ENCODE measurements around the gene PITHD1. TPM values are rescaled to one million over a fixed set of nuclear protein-coding genes. Genes with fewer than 3 reads are reported as not detected.

PITHD1 gene
- total RNA-seq, 2 experiments from 2014 or later: 65.8 to 65.9 TPM

DNA sequence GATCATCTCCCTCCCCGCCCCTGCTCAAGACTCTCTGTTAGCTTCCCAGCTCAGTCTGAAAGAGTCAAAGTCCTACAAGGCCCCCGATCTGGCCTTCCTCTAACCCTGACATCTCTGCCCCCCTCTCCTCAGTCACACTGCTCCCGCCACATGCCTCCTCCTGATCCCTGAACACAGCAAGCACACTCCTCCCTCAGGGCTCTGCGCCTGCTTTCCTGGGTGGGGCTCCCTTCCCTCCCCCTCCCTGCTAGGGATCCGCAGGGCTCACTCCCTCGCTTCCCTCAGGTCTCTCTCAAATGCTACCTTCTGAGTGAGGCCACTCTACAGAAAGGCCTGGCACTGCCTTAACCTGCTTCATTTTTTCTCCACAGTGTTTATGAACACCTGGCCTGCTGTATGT is 28.1 kb downstream of the PITHD1 start:
- Mint-ChIP-seq H3K36me3 (ENCODE audit: low read depth) (no peaks in the 10 kb centered on the region), H3K27me3 (no peaks in the 10 kb centered on the region), H3K9me3 (no peaks in the 10 kb centered on the region), H3K4me1 (ENCODE audit: low read depth) (peaks cover 10% of the 10 kb centered on the region), H3K4me3 (no peak overlapping the region), H3K27ac (peak overlapping the region; percentile 5)
- ATAC-seq (no peak), DNase-seq (no peak)
- ChIA-PET POLR2A (interaction anchor here (0.7 to 1.1 kb wide), 4 partner anchors 12 to 64 kb away, joined by 3 to 5 read pairs (median 3); partner anchors contain the start of gene LYPLA2), CTCF (interaction anchor here (1.1 to 6.2 kb wide), 5 partner anchors 8 to 110 kb away, joined by 3 to 33 read pairs (median 6); partner anchors contain the start of gene FUCA1)
- TF ChIP-seq, protein P1, sequence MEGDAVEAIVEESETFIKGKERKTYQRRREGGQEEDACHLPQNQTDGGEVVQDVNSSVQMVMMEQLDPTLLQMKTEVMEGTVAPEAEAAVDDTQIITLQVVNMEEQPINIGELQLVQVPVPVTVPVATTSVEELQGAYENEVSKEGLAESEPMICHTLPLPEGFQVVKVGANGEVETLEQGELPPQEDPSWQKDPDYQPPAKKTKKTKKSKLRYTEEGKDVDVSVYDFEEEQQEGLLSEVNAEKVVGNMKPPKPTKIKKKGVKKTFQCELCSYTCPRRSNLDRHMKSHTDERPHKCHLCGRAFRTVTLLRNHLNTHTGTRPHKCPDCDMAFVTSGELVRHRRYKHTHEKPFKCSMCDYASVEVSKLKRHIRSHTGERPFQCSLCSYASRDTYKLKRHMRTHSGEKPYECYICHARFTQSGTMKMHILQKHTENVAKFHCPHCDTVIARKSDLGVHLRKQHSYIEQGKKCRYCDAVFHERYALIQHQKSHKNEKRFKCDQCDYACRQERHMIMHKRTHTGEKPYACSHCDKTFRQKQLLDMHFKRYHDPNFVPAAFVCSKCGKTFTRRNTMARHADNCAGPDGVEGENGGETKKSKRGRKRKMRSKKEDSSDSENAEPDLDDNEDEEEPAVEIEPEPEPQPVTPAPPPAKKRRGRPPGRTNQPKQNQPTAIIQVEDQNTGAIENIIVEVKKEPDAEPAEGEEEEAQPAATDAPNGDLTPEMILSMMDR (IDR thresholded peaks at IDR 0.05): no peak
- intact Hi-C loops (cut with micrococcal nuclease): no loop called here

DNA sequence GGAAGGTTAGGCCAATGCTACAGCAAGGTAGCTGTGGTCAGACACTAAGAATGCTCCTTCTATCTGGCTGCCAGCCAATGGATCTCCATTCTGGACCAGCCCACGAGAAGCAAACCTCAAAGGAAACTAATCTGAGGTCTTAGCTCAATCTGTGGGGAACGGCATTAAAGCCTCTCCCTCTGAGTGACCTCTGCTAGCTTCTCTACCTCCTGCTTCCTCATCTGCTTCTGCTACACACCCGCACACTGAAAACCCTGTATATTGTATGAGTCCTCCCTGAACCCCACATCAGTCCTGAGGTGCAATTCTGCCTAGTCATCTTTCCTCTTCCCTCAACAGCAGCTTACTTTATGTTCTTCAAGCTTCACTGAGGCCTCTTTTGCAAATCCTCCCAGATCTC is 29.2 kb downstream of the PITHD1 start:
- H3K4me1 Mint-ChIP-seq (ENCODE audit: low read depth): peaks cover 9% of the 10 kb centered on the region
- ChIA-PET POLR2A (interaction anchor here (0.9 to 1.0 kb wide), 2 partner anchors 8 to 45 kb away, joined by 3 read pairs; no protein-coding TSS in a partner anchor), CTCF (interaction anchor here (0.8 to 6.2 kb wide), 6 partner anchors 9 to 109 kb away, joined by 4 to 33 read pairs (median 6); partner anchors contain the start of gene FUCA1)
- no peaks in the 10 kb centered on the region for H3K27me3 Mint-ChIP-seq
- no peak overlapping the region for H3K4me3 Mint-ChIP-seq
- no peaks in the 10 kb centered on the region for H3K9me3 Mint-ChIP-seq
- DNase-seq (no peak), ATAC-seq (no peak)
- peaks cover 1% of the 10 kb centered on the region for H3K36me3 Mint-ChIP-seq (ENCODE audit: low read depth)
- H3K27ac Mint-ChIP-seq: peak overlapping the region; percentile 1
- TF ChIP-seq, protein P1 (IDR thresholded peaks at IDR 0.05): no peak
- intact Hi-C loops (cut with micrococcal nuclease): no loop called here

DNA sequence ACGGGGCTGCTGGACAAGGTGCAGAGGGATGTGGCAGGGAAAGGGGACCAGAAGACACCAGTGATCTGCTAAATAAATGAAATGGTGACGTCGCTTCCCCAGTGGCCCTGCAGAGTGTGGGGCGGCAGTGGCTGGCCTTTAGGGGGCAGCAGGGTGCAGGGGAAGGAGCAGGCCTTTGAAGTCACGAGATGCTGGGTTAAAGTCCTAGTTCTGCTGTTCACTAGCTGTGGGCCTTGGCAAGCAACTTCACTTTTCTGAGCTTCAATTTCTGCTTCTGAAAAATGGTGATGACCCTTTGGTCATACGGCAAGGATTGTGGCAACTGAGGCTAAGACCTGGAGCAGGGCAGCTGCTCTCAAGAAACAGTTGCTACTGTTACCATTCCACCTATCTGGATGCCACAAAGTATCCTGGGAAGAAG is 31.5 kb downstream of the PITHD1 start:
- no peak overlapping the region for H3K27ac Mint-ChIP-seq
- ChIA-PET CTCF (interaction anchor here (0.7 to 6.2 kb wide), 40 partner anchors 8 to 282 kb away, joined by 3 to 73 read pairs (median 6); partner anchors contain the start of genes CNR2, FUCA1, GALE and HMGCL), POLR2A (interaction anchor here (1.0 to 2.1 kb wide), 3 partner anchors 8 to 170 kb away, joined by 3 to 8 read pairs (median 4); partner anchors contain the start of gene SRSF10)
- H3K27me3 Mint-ChIP-seq: no peaks in the 10 kb centered on the region
- TF ChIP-seq, protein P1 (IDR thresholded peaks at IDR 0.05): peak; percentile 79
- no peaks in the 10 kb centered on the region for H3K9me3 Mint-ChIP-seq
- intact Hi-C loops (cut with micrococcal nuclease): loop anchor here (2.0 kb wide), 1 partner anchor 107 kb away; no protein-coding TSS in a partner anchor
- H3K4me3 Mint-ChIP-seq: no peak overlapping the region
- H3K4me1 Mint-ChIP-seq (ENCODE audit: low read depth): peaks cover 9% of the 10 kb centered on the region
- DNase-seq (peak; percentile 88), ATAC-seq (peak; percentile 96)
- H3K36me3 Mint-ChIP-seq (ENCODE audit: low read depth): peaks cover 3% of the 10 kb centered on the region

DNA sequence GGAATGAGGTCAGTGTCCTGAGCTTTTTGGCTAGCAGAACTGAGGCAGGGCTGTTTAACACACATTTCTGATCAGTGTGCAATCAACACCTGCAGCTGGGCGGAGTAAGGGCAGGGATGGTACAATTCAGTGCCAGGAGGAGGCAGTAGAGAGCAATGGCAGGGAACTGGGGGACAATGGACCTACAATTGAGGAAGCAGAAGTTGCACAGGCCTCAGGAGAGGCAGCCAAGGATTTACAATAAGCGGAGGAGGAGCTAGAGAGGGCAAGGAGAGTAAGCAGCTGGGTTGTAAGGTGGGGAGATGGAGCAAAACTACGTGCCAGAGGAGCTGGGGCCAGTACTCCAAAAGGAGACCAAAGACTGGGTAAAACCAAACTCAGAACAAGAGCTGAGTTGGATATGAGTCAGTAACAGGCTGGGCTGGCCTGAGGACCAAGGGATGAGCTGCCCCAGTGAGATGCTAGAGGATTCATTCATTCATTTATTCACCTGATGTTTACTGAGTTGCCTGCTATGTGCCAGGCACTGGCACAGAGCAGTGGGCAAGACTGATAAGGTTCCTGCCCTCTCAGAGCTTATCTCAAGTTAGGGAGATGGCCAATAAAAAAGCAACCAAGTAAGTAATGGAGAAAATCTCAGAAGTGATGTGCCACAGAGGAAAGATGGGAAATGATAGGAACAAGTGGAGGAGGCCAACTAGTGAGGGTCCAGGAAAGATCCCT is 32.8 kb downstream of the PITHD1 start:
- Mint-ChIP-seq H3K27ac (no peak overlapping the region), H3K9me3 (no peaks in the 10 kb centered on the region), H3K4me1 (ENCODE audit: low read depth) (peaks cover 9% of the 10 kb centered on the region), H3K4me3 (no peak overlapping the region), H3K27me3 (no peaks in the 10 kb centered on the region), H3K36me3 (ENCODE audit: low read depth) (peaks cover 4% of the 10 kb centered on the region)
- intact Hi-C loops (cut with micrococcal nuclease): loop anchor here (2.0 kb wide), 1 partner anchor 106 kb away; no protein-coding TSS in a partner anchor
- ChIA-PET CTCF (interaction anchor here (0.6 to 6.2 kb wide), 44 partner anchors 9 to 547 kb away, joined by 3 to 73 read pairs (median 6); partner anchors contain the start of genes CNR2, FUCA1, GALE and HMGCL), POLR2A (interaction anchor here (0.9 to 2.1 kb wide), 6 partner anchors 10 to 169 kb away, joined by 3 to 8 read pairs (median 4); partner anchors contain the start of gene SRSF10)
- peak; percentile 69 for DNase-seq
- peak; percentile 79 for ATAC-seq
- TF ChIP-seq, protein P1 (IDR thresholded peaks at IDR 0.05): peak; percentile 80
